GM19023 (cell line): Measurements from ENCODE around the gene LAMTOR5.
"Not testable (repeated sequence)": the region's sequence is repeated elsewhere in the genome, so short reads cannot be mapped to it uniquely, and the experiment has no call there.

Source experiments
- ATAC-seq: cut with Tn5 transposase; IDR thresholded peaks from one replicate; pipeline ENCODE4 v1.9.1; 2021; ENCODE audit warnings: mild to moderate bottlenecking, moderate library complexity; ENCODE audit not compliant: unreplicated experiment

Gene LAMTOR5

GRCh38 chr1:110428946-110429345 is 21.5 kb upstream of the LAMTOR5 start:
- no peak for ATAC-seq

DNA sequence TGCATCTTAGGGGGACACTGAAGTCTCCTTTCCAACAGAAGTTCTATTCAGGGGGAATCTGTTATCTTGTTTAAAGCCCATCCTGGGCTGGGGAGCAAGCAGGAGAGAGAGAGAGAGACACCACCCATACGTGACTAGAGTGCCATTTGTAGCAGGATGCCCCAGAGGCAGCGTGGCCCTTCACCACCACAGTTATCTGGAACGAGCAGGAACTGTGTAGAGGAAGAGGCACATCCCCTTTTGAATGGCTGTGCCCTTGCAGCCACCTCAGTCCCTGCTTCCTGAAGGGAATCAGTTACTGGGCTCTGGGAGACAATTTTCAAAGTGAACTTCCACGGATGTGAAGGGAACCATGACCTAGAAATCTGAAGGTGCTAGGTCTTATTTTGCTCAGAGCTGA is 19.4 kb upstream of the LAMTOR5 start:
- ATAC-seq: no peak

DNA sequence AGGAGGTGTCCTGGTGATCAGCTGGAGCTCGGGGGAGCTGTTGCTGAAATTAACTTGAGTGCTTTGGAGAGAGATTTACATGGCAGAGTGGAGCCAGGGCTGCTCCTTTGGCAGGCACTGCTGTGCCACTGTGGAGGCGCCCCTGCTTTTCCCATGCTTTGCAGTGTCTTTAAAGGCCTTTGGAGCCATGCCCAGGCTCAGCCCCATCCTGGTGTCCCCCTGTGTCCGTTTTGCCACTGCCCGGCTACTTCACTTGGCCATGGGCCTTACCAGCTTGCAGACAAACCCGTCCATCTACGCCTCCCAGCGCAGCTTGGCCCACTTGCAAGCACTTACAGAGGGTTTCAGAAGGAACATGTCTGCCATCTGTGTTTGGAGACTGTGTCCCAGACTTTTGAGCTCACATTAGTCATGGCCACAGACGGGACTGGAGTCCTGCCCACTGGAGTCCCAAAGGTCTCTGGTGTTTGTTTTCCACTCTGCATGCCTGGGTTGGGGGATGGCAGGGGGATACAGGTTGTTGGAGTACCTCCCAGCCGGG is 18.2 kb upstream of the LAMTOR5 start:
- ATAC-seq: no peak

DNA sequence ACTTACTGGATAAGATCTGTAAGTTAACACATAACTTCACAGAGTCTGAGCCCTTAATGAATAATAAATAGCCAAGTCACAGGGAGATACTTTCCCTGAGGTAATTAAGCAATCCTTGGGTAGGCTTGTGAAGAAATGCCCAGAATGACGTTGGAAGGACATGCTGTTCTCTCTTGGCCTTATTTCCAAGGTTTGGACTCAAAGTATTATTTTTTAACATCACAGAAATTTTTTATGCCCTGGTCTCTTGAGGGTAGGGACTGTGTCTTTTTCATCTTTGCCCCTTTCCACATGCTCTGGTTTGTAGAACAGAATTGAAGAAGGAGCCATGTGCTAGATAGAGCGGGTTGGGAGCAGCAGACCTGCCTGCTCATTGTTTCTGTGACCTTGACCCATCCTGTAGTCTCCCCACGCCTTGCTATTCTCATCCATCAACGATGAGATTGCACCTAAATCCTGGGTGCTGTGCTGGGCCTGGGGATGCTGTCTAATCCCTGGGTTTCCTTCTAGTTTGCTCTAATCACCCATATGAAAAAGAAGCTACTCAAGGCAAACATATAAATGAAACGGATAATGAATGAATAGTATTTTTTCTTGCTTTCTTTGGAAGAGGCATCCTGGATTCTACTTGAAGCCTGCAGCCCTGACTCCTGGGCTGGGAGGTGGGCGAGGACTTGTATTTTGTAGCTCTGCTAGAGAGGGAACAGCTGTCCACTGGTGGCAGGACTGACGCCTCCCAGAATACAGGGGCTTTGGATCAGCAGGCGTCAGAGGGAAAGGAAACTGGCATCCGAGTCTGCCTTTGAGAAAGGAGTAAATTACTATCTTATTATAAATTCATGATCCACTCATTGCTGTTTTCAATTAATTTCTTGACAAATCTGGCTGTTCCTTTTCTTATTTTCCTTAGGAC is 17.5 kb upstream of the LAMTOR5 start:
- no peak for ATAC-seq

DNA sequence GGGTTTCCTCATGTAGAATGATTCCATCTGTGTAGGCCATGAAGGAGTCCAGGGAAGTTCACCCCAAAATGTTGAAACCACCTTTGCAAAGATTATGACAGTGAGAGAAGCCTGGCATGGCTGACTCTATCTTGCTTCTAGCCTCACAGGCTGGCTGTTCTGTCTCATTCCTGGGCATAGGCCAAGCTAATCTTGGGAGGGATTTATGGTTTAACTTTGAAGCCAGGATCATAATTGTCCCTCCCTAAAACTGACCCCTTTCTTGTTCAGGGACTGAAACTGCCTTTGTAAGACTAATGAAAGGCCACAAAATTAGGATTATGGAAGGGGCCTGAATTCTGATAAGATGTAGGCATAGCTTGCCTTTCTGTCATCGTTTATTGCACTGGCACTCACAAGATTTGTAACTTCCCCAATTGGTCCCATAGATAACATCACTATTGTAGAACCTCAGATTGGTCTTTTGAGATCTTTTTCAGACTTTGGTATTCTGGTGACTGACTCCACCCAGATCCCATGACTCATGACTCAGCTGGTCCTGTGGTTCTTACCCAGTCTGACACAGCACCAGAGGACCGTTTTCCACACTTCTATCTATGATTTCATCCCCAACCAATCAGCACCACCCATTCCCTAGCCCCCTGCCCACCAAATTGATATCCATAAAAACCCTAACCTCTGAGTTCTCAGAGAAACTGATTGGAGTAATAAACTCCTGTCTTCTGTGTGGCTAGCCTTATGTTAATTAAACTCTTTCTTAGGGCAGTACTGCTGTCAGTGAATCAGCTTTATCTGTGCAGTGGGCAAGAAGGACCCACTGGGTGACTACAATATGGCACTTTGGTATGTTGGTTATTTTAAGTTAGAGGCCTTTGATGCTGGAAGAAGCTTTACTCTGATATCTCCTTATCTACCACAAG is 13.6 kb upstream of the LAMTOR5 start:
- no peak for ATAC-seq

DNA sequence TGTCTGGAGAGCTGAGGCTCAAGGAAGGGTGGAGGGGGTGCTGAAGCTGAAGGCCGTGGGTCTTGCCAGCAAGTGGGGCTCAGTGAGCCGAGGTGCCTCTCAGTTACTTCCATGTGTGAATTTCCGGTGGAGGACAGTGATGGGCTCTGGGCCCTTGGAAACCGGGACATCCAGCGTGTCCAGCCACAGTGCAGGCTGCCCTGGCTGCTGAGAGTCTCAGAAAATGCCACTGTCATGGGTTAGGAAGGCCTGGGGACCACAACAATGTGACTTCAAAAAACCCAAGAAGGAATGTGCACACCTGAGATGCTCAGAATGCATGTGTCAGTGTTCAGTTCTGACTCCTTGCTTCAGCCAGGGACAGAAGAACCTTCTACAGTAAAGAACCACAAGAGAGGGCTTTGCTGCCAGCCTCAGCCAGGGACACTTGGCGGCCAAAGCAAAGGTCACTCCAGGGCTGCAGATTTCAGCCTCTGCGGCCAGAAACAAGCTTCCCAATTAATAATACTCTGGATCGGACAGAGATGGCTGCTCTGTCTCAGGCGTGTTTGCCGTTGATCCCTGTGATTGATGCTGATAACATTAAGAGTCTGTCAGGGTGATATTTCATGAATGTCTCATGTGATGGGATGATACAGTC is 12.6 kb upstream of the LAMTOR5 start:
- ATAC-seq: no peak

GRCh38 chr1:110418729-110419128 is 11.2 kb upstream of the LAMTOR5 start:
- ATAC-seq: no peak

- ATAC-seq: not testable (repeated sequence)
Measured at GRCh38 chr1:110413045-110413444, 5.6 kb upstream of the LAMTOR5 start.

DNA sequence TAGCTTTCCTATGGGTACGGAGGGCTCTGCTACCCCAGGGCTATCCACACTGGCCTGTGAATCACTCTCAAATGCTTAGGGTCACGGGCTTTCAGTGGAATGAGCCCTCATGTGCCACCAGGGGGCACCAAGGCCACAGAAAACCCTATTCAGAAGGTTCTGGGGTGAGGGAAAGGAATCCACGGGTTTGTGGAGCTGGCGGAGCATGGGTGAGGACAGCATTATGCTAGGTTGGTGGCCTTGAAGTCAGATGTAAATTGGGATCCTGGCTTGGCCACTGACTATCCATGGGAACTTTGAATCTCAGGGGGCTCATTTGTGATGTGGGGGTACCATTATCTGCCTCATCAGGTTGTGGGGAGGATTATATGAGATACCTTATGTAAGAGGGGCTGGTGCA is 5.1 kb upstream of the LAMTOR5 start:
- no peak for ATAC-seq

GRCh38 chr1:110411173-110411735 is 3.8 kb upstream of the LAMTOR5 start:
- ATAC-seq: no peak

DNA sequence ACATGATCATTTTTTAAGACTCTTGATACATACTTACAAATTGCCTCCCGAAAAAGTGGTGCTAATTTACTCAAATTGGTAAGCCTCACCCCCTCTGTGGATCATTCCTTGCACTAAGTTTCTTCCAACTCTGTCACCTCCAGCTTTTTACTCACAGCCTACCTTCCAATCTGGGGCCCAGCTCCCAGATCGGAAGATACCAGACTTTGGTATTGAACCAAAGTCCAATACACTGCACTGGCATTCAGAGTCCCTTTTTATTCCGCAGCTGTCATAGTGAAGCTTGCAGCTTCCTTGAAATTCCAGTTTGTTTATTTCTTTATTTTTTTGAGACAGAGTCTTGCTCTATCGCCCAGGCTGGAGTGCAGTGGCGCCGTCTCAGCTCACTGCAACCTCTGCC is 1.8 kb upstream of the LAMTOR5 start:
- no peak for ATAC-seq

DNA sequence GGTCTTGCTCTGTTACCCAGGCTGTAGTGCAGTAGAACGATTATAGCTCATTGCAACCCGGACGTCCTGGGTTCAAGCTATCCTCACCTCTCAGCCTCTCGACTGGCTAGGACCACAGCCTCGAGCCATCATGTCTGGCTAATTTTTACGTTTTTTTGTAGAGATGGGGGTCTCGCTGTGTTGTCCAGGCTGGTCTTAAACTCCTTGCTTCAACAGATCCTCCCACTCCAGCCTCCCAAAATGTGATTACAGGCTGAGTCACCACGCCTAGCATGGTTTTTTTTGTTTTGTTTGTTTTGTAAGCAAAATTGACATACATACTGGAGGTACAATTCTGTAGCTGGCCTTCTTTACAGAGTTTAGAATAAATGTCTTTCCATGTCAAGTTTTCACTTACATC is 994 bp upstream of the LAMTOR5 start:
- ATAC-seq: no peak

DNA sequence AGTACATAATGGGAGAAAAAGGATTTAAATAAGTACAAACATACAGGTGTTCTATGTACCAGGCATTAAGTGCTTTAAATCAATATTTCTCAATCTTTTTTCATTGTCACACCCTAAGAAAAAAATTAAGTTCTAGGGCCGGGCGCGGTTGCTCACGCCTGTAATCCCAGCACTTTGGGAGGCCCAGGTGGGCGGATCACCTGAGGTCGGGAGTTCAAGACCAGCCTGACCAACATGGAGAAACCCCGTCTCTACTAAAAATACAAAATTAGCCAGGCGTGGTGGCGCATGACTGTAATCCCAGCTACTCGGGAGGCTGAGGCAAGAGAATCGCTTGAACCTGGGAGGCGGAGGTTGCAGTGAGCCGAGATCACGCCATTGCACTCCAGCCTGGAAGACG is 1.1 kb downstream of the LAMTOR5 start:
- not testable (repeated sequence) for ATAC-seq

DNA sequence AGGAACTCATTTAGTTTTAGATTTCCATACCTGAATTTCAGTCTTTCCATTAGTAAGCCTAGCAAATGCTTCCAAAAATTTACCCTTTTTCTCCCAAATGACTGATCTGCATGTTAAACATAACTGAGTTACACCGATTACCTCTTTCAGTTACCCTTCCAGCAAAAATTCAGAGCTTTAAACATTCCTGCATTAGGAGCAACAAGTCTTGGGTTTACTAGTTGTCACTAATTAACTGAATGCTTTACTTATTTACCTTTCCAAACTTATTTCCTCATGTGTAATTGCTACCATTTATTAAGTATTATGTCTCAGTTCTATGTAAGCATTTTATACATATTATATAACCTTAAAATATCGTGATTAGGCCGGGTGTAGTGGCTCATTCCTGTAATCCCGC is 3.1 kb downstream of the LAMTOR5 start:
- no peak for ATAC-seq

GRCh38 chr1:110403805-110404204 is 3.7 kb downstream of the LAMTOR5 start:
- ATAC-seq: no peak

- ATAC-seq: not testable (repeated sequence)
Measured at GRCh38 chr1:110396259-110396958, 11.1 kb downstream of the LAMTOR5 start.

DNA sequence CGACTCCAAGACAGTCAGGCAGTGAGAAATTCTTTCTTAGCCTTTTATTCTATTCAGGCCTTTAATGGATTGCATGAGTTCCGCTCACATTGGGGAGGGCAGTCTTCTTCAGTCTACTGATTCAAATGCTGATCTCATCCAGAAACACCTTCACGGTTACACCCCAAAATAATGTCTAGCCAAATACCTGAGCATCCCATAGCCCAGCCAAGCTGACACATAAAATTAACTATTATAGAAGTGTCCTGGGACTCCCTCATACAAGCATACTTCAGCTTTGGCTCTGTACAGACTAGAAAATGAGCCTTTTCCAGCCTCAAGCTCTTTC is 13.0 kb downstream of the LAMTOR5 start:
- no peak for ATAC-seq

- ATAC-seq: no peak
Measured at GRCh38 chr1:110393691-110394492, 13.6 kb downstream of the LAMTOR5 start.

- ATAC-seq: no peak
Measured at GRCh38 chr1:110393286-110393685, 14.2 kb downstream of the LAMTOR5 start.
